ENCODE data around the gene TLR3. TPM values are rescaled to one million over a fixed set of nuclear protein-coding genes. Genes with fewer than 3 reads are reported as not detected.

Gene TLR3
- total and polyA plus RNA-seq, 10 donors = 0.17 to 14.8 (median 6.3) TPM

DNA sequence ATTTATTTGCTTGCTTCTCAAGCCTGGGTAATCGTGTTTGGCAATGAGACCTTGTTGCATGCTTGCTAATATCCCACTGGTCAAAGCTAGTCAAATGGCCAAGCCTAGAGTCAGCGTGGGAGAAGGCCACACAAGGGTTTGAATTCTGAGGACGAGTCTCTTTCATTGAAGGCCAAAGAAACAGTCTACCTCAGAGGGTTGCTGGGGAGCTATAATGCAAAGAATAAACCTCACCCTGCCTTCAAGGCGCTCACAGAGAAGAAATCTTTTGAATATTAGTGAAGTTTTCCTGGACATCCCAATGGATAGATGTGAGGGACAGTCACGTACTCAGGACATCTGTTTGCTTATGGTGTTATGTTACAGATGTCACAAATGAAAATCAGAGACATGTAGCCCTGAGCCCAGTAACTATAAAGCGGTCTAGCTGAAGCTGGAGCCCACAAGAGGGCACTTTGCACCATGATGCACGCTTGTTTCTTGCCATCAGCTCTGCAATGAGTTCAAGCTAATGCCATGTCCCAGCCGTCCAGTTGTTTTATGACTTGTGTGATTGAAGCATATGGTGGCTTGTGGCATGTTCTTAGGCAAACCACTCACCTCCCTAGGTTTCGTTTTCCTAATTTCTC is 1.1 kb upstream of the TLR3 start:
- Histone ChIP-seq H3K27ac (peak overlapping the region in 5 of 8 donors; percentile 58 to 75 (median 69)), H3K9me3 (no peaks in the 10 kb centered on the region), H3K4me3 (peak overlapping the region in 7 of 8 donors; percentile 38 to 68 (median 47)), H3K36me3 (no peaks in the 10 kb centered on the region), H3K27me3 (replicated peaks in 1 of 7) (peaks cover 0 to 15% (median 0%) of the 10 kb centered on the region in 7 donors), H3K4me1 (peaks cover 0 to 39% (median 17%) of the 10 kb centered on the region in 6 donors)
- TF ChIP-seq CTCF (IDR thresholded peaks at IDR 0.05 in 8 of 11, conservative IDR thresholded peaks at IDR 0.05 in 3 of 11) (peak in 10 of 11 experiments; percentile 11 to 57 (median 44)), POLR2A (IDR thresholded peaks at IDR 0.05) (no peak)
- intact Hi-C loops (cut with DNase I; ENCODE audit: low total_unique reads) = no loop called here
- WGBS, 5 donors = 39 to 47% (median 46%) methylated on average over 9 of the region's 9 CpGs
- peak; percentile 75 for DNase-seq

DNA sequence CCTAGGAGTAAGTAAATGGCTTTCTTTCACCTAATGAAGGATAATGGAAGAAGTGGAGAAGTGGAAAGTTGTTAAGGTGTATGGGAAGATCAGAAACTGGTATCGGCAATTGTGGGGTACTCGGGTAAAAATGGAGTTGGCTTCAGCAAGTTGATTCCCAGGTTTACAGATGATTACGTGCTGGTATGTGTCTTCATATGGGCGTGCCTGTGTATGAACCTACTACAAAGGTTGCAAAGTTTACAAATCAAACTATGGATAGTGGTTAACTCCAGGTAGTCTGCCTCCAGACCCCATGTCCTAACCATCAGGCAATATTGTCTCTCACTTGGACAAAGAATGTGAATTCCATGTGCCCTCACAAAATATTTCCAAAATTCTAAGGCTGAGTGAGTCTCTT is 773 bp downstream of the TLR3 start:
- intact Hi-C loops (cut with DNase I; ENCODE audit: low total_unique reads) = loop anchor here (5.0 kb wide), 1 partner anchor 68 kb away; no protein-coding TSS in a partner anchor
- DNase-seq = no peak
- peak overlapping the region in 3 of 8 donors; percentile 69 to 75 (median 70) for H3K27ac ChIP-seq
- 67 to 93% (median 79%) methylated on average over 4 of the region's 4 CpGs for WGBS, 5 donors
- TF ChIP-seq POLR2A (IDR thresholded peaks at IDR 0.05) (no peak), CTCF (IDR thresholded peaks at IDR 0.05 in 8 of 11, conservative IDR thresholded peaks at IDR 0.05 in 3 of 11) (no peak), POLR2AphosphoS5 (IDR thresholded peaks at IDR 0.05) (no peak)
- H3K36me3 ChIP-seq = no peaks in the 10 kb centered on the region
- H3K4me3 ChIP-seq = peak overlapping the region in 5 of 8 donors; percentile 38 to 68 (median 48)
- peaks cover 0 to 8% (median 0%) of the 10 kb centered on the region in 7 donors for H3K27me3 ChIP-seq (replicated peaks in 1 of 7)
- H3K4me1 ChIP-seq = peaks cover 0 to 44% (median 17%) of the 10 kb centered on the region in 6 donors
- H3K9me3 ChIP-seq = no peaks in the 10 kb centered on the region

- no peak for TF ChIP-seq CTCF (IDR thresholded peaks at IDR 0.05 in 8 of 11, conservative IDR thresholded peaks at IDR 0.05 in 3 of 11)
- TF ChIP-seq POLR2AphosphoS5 (IDR thresholded peaks at IDR 0.05) = no peak
- no peak for TF ChIP-seq POLR2A (IDR thresholded peaks at IDR 0.05)
- Histone ChIP-seq H3K9me3 (no peaks in the 10 kb centered on the region), H3K36me3 (no peaks in the 10 kb centered on the region), H3K27ac (no peak overlapping the region), H3K4me1 (peaks cover 0 to 44% (median 17%) of the 10 kb centered on the region in 6 donors), H3K4me3 (no peak overlapping the region), H3K27me3 (replicated peaks in 1 of 7) (no peaks in the 10 kb centered on the region)
- intact Hi-C loops (cut with DNase I; ENCODE audit: low total_unique reads) = loop anchor here (5.0 kb wide), 1 partner anchor 65 kb away; no protein-coding TSS in a partner anchor
- peak; percentile 39 for DNase-seq
- 95 to 99% (median 96%) methylated on average over 10 of the region's 10 CpGs for WGBS, 5 donors
Measured at GRCh38 chr4:186072516-186072915, 3.6 kb downstream of the TLR3 start.

GRCh38 chr4:186074189-186074588 is 5.2 kb downstream of the TLR3 start:
- Histone ChIP-seq H3K4me1 (peaks cover 0 to 28% (median 8%) of the 10 kb centered on the region in 6 donors), H3K27ac (peak overlapping the region in 3 of 8 donors; percentile 5 to 43 (median 29)), H3K4me3 (no peak overlapping the region), H3K27me3 (replicated peaks in 1 of 7) (no peaks in the 10 kb centered on the region), H3K9me3 (no peaks in the 10 kb centered on the region), H3K36me3 (no peaks in the 10 kb centered on the region)
- intact Hi-C loops (cut with DNase I; ENCODE audit: low total_unique reads) = loop anchor here (5.0 kb wide), 1 partner anchor 63 kb away; no protein-coding TSS in a partner anchor
- DNase-seq = peak; percentile 73
- TF ChIP-seq CTCF (IDR thresholded peaks at IDR 0.05 in 8 of 11, conservative IDR thresholded peaks at IDR 0.05 in 3 of 11) (no peak), POLR2A (IDR thresholded peaks at IDR 0.05) (no peak), POLR2AphosphoS5 (IDR thresholded peaks at IDR 0.05) (no peak)
- WGBS, 5 donors = 56 to 69% (median 64%) methylated on average over 7 of the region's 7 CpGs
